H9 (cell line): ENCODE data around the gene B3GAT3. TPM values are rescaled to one million over a fixed set of nuclear protein-coding genes. Genes with fewer than 3 reads are reported as not detected.
"Not testable (repeated sequence)": the region's sequence is repeated elsewhere in the genome, so short reads cannot be mapped to it uniquely, and the experiment has no call there.

Experiments
- DNase-seq: peaks from one replicate; pipeline ENCODE4 v3.0.0-alpha.2; 2017
- H2AFZ ChIP-seq: one replicate; pipeline ENCODE4 v1.6.1; 2013; ENCODE audit warnings: mild to moderate bottlenecking, low read length, control low read depth, moderate library complexity
- H2AK5ac ChIP-seq: 2 replicates; pipeline ENCODE4 v1.6.1; 2013; ENCODE audit warnings: low read length, control low read depth, mixed read lengths; ENCODE audit not compliant: insufficient read length
- H2BK120ac ChIP-seq: one replicate; pipeline ENCODE4 v1.6.1; 2013; ENCODE audit warnings: low read depth, mild to moderate bottlenecking, low read length, control low read depth, inconsistent platforms; ENCODE audit not compliant: poor library complexity, severe bottlenecking
- H2BK12ac ChIP-seq: 2 replicates; pipeline ENCODE4 v1.6.1; 2013; ENCODE audit warnings: low read length, control low read depth, mixed read lengths, low read depth; ENCODE audit not compliant: insufficient read length
- H2BK15ac ChIP-seq: 2 replicates; pipeline ENCODE4 v1.6.1; 2013; ENCODE audit warnings: low read depth, low read length, control low read depth
- H2BK20ac ChIP-seq: one replicate; pipeline ENCODE4 v1.6.1; 2013; ENCODE audit warnings: low read depth, mild to moderate bottlenecking, low read length, control low read depth, inconsistent platforms; ENCODE audit not compliant: poor library complexity, severe bottlenecking
- H2BK5ac ChIP-seq: 2 replicates; pipeline ENCODE4 v1.6.1; 2013; ENCODE audit warnings: low read length, control low read depth, mixed read lengths; ENCODE audit not compliant: insufficient read length
- H3K14ac ChIP-seq: 2 replicates; pipeline ENCODE4 v1.6.1; 2013; ENCODE audit warnings: low read length, control low read depth; ENCODE audit not compliant: insufficient read depth
- H3K18ac ChIP-seq: 2 replicates; pipeline ENCODE4 v1.6.1; 2013; ENCODE audit warnings: low read depth, mild to moderate bottlenecking, mixed read lengths, low read length, control low read depth; ENCODE audit not compliant: insufficient read length
- H3K23ac ChIP-seq: 2 replicates; pipeline ENCODE4 v1.6.1; 2013; ENCODE audit warnings: low read length, control low read depth, mixed read lengths, low read depth; ENCODE audit not compliant: insufficient read length
- H3K23me2 ChIP-seq: 2 replicates; pipeline ENCODE4 v1.6.1; 2013; ENCODE audit warnings: low read depth, mild to moderate bottlenecking, mixed read lengths, low read length, control low read depth; ENCODE audit not compliant: insufficient read length, poor library complexity, severe bottlenecking
- H3K27ac ChIP-seq: 2 replicates; pipeline ENCODE4 v1.5.1; 2013; ENCODE audit warnings: low read length, control low read depth, mixed read lengths, low read depth; ENCODE audit not compliant: insufficient read length
- H3K27me3 ChIP-seq: 2 replicates; pipeline ENCODE4 v1.6.1; 2013; ENCODE audit warnings: low read length, control low read depth, inconsistent platforms; ENCODE audit not compliant: insufficient read depth
- H3K4ac ChIP-seq: 2 replicates; pipeline ENCODE4 v1.6.1; 2013; ENCODE audit warnings: low read depth, mild to moderate bottlenecking, control low read depth, inconsistent platforms, low read length, moderate library complexity
- H3K4me1 ChIP-seq: 2 replicates; pipeline ENCODE4 v1.6.1; 2013; ENCODE audit warnings: low read length, control low read depth, inconsistent platforms; ENCODE audit not compliant: insufficient read depth
- H3K4me2 ChIP-seq: 2 replicates; pipeline ENCODE4 v1.6.1; 2013; ENCODE audit warnings: low read length, control low read depth, mixed read lengths; ENCODE audit not compliant: insufficient read length, insufficient read depth
- H3K56ac ChIP-seq: 2 replicates; pipeline ENCODE4 v1.6.1; 2013; ENCODE audit warnings: low read depth, mild to moderate bottlenecking, mixed read lengths, low read length, control low read depth; ENCODE audit not compliant: insufficient read length
- H3K79me1 ChIP-seq: 2 replicates; pipeline ENCODE4 v1.6.1; 2013; ENCODE audit warnings: low read depth, mild to moderate bottlenecking, moderate library complexity, low read length, control low read depth, inconsistent platforms; ENCODE audit not compliant: insufficient read depth, poor library complexity, severe bottlenecking
- H3K79me2 ChIP-seq: 2 replicates; pipeline ENCODE4 v1.6.1; 2013; ENCODE audit warnings: low read length, control low read depth, inconsistent platforms; ENCODE audit not compliant: insufficient read depth
- H3K9ac ChIP-seq: 2 replicates; pipeline ENCODE4 v1.6.1; 2013; ENCODE audit warnings: low read length, control low read depth, mixed read lengths; ENCODE audit not compliant: insufficient read length; ENCODE audit errors: extremely low read depth
- H3K9me3 ChIP-seq: one replicate; pipeline ENCODE4 v1.6.1; 2013; ENCODE audit warnings: low read depth, low read length, inconsistent platforms; ENCODE audit not compliant: control insufficient read depth
- H3T11ph ChIP-seq: one replicate; pipeline ENCODE4 v1.6.1; 2013; ENCODE audit warnings: mild to moderate bottlenecking, low read length, control low read depth, inconsistent platforms
- H4K20me1 ChIP-seq: one replicate; pipeline ENCODE4 v1.6.1; 2013; ENCODE audit not compliant: control insufficient read depth, insufficient read length, insufficient read depth
- H4K5ac ChIP-seq: 2 replicates; pipeline ENCODE4 v1.6.1; 2013; ENCODE audit warnings: low read depth, mild to moderate bottlenecking, mixed read lengths, low read length, control low read depth; ENCODE audit not compliant: insufficient read length
- H4K8ac ChIP-seq: replicated peaks from 2 replicates; pipeline ENCODE4 v1.6.1; 2013; ENCODE audit warnings: low read length, control low read depth, mixed read lengths, low read depth; ENCODE audit not compliant: insufficient read length
- H4K91ac ChIP-seq: 2 replicates; pipeline ENCODE4 v1.6.1; 2013; ENCODE audit warnings: low read depth, mild to moderate bottlenecking, moderate library complexity, mixed read lengths, low read length, control low read depth; ENCODE audit not compliant: insufficient read length
- H3K27ac Mint-ChIP-seq, 3 experiments: 2 replicates in 2 of 3; 3 replicates in 1 of 3; pipeline ENCODE4 v1.8.0; 2020 to 2021; ENCODE audit warnings: mixed read lengths in 3 of 3, mild to moderate bottlenecking in 1 of 3, moderate library complexity in 1 of 3
- H3K27me3 Mint-ChIP-seq: 2 replicates; pipeline ENCODE4 v1.8.0; 2021; ENCODE audit warnings: low read depth, mild to moderate bottlenecking, moderate library complexity, mixed read lengths
- H3K36me3 Mint-ChIP-seq, 3 experiments: 2 replicates in 2 of 3; 3 replicates in 1 of 3; pipeline ENCODE4 v1.8.0; 2020 to 2021; ENCODE audit warnings: low read depth in 3 of 3, mixed read lengths in 3 of 3; ENCODE audit not compliant: insufficient read depth in 1 of 3
- H3K4me1 Mint-ChIP-seq, 2 experiments: 2 replicates each; pipeline ENCODE4 v1.8.0; 2020; ENCODE audit warnings: mixed read lengths in 2 of 2
- H3K4me3 Mint-ChIP-seq, 2 experiments: 2 replicates in 1 of 2; 3 replicates in 1 of 2; pipeline ENCODE4 v1.8.0; 2020 to 2021; ENCODE audit warnings: mild to moderate bottlenecking in 2 of 2, mixed read lengths in 2 of 2, moderate library complexity in 1 of 2
- H3K9me3 Mint-ChIP-seq, 2 experiments: 2 replicates in 1 of 2; 3 replicates in 1 of 2; pipeline ENCODE4 v1.8.0; 2020; ENCODE audit warnings: mild to moderate bottlenecking in 2 of 2, mixed read lengths in 2 of 2, moderate library complexity in 1 of 2
- WGBS: extraction: QIAGEN DNeasy Blood & Tissue Kit; methylation state at CpG from one replicate; pipeline ENCODE4 v1.1.7; 2013; ENCODE audit warnings: missing lambda C conversion rate, low lambda C conversion rate, mixed read lengths; ENCODE audit not compliant: insufficient read length; ENCODE audit errors: extremely low coverage; 5-methylcytosine and 5-hydroxymethylcytosine counted together
- total RNA-seq: library from RNA; stranded (reverse); gene quantifications from 2 replicates; pipeline ENCODE4 v1.2.1, GENCODE V29; 2021
- TF ChIP-seq, protein P1 (sequence below): fragments of 200-600 bp; sonication (generic); conservative IDR thresholded peaks from 3 replicates; pipeline ENCODE4 v1.8.0; 2021; ENCODE audit warnings: antibody characterized with exemption, mild to moderate bottlenecking

The B3GAT3 gene
- total RNA-seq, 1 experiment from 2014 or later: 30.8 TPM

DNA sequence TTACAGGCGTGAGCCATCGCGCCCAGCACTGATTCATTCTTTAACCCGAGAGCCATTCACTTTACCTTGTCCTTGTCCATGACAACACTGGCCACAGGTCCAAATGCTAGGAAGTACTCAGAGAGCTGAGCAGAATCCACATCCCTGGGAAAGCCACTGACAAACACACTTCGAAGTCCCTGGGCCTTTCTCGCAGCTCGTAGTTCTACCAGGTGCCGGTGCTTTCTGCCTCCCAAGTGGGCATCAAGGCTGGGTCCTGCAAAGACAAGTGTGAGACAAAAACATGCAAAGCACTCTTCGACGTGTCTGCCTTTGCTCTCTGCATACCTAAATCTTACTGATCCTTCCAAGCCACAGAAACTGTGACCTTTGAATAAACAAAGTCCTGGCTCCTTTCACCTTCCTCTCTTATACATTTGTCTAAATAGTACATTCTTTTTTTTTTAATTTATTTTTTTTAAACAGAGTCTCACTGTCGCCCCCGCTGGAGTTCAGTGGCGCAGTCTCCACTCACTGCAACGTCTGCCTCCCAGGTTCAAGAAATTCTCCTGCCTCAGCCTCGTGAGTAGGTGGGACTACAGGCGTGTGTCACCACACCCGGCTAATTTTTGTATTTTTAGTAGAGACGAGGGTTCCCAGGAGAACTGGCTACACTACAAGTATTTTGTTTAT is 32.7 kb downstream of the B3GAT3 start:
- no peaks in the 10 kb centered on the region for H4K20me1 ChIP-seq
- peaks cover 5% of the 10 kb centered on the region for H3K23me2 ChIP-seq
- H3K79me2 ChIP-seq: no peaks in the 10 kb centered on the region
- H3K36me3 Mint-ChIP-seq: peaks cover 6 to 46% (median 35%) of the 10 kb centered on the region in 3 experiments; a peak in 6 of 7 replicates
- no peak overlapping the region for H3K27ac Mint-ChIP-seq
- no peak overlapping the region for H3K27ac ChIP-seq
- no peak overlapping the region for H2BK120ac ChIP-seq
- peaks cover 3% of the 10 kb centered on the region for H3K79me1 ChIP-seq
- H3K4me1 Mint-ChIP-seq: peaks cover 21 to 25% of the 10 kb centered on the region in 2 experiments
- H3K9me3 Mint-ChIP-seq: no peaks in the 10 kb centered on the region
- H2BK15ac ChIP-seq: no peak overlapping the region
- no peaks in the 10 kb centered on the region for H3K27me3 ChIP-seq
- H3K14ac ChIP-seq: no peak overlapping the region
- H2BK5ac ChIP-seq: no peak overlapping the region
- no peaks in the 10 kb centered on the region for H3K9me3 ChIP-seq
- no CpG with 5 or more reads among the region's 18 CpGs for WGBS
- no peak overlapping the region for H3K56ac ChIP-seq
- H3T11ph ChIP-seq: no peak overlapping the region
- no peak overlapping the region for H3K9ac ChIP-seq
- H3K27me3 Mint-ChIP-seq: no peaks in the 10 kb centered on the region
- no peak overlapping the region for H4K8ac ChIP-seq
- DNase-seq: no peak
- H3K18ac ChIP-seq: no peak overlapping the region
- H2BK12ac ChIP-seq: no peak overlapping the region
- H4K91ac ChIP-seq: no peak overlapping the region
- no peak overlapping the region for H2AK5ac ChIP-seq
- no peak overlapping the region for H2AFZ ChIP-seq
- no peak overlapping the region for H3K4me2 ChIP-seq
- peak overlapping the region in 1 of 2 experiments; percentile 56; a peak in 1 of 5 replicates for H3K4me3 Mint-ChIP-seq
- no peak overlapping the region for H3K4ac ChIP-seq
- H2BK20ac ChIP-seq: no peak overlapping the region
- no peak overlapping the region for H3K23ac ChIP-seq
- H4K5ac ChIP-seq: no peak overlapping the region
- no peaks in the 10 kb centered on the region; the same call in 1 of the 2 replicates for H3K4me1 ChIP-seq
- TF ChIP-seq, protein P1, sequence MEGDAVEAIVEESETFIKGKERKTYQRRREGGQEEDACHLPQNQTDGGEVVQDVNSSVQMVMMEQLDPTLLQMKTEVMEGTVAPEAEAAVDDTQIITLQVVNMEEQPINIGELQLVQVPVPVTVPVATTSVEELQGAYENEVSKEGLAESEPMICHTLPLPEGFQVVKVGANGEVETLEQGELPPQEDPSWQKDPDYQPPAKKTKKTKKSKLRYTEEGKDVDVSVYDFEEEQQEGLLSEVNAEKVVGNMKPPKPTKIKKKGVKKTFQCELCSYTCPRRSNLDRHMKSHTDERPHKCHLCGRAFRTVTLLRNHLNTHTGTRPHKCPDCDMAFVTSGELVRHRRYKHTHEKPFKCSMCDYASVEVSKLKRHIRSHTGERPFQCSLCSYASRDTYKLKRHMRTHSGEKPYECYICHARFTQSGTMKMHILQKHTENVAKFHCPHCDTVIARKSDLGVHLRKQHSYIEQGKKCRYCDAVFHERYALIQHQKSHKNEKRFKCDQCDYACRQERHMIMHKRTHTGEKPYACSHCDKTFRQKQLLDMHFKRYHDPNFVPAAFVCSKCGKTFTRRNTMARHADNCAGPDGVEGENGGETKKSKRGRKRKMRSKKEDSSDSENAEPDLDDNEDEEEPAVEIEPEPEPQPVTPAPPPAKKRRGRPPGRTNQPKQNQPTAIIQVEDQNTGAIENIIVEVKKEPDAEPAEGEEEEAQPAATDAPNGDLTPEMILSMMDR: peak; percentile 67

DNA sequence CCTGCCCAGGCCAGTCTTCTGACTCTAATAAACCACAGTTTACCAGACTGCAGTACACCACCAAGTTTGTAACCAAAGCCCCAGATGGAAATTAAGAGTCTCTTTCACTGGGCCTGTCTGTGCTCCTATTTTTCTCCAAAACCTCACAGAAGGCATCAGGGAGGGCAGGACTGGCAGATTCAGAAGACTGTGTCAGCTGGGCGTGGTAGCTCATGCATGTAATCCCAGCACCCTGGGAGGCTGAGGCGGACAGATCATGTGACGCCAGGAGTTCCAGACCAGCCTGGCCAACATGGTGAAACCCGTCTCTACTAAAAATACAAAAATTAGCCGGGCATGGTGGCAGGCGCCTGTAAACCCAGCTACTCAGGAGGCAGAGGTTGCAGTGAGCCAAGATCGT is 36.4 kb downstream of the B3GAT3 start:
- not testable (repeated sequence) for H4K91ac ChIP-seq, DNase-seq, H3K79me2 ChIP-seq, H2AK5ac ChIP-seq, H4K20me1 ChIP-seq, H3K4ac ChIP-seq, H2BK5ac ChIP-seq, H3K4me3 Mint-ChIP-seq, H3K18ac ChIP-seq, H3K9me3 ChIP-seq, H3K23me2 ChIP-seq, H3K14ac ChIP-seq, H3K4me1 Mint-ChIP-seq, H4K5ac ChIP-seq, H3T11ph ChIP-seq, H3K9ac ChIP-seq, H3K79me1 ChIP-seq, H3K4me2 ChIP-seq, H3K23ac ChIP-seq, H2BK12ac ChIP-seq, H2AFZ ChIP-seq, H3K56ac ChIP-seq, H3K4me1 ChIP-seq, H3K27ac ChIP-seq, H2BK15ac ChIP-seq, H3K27ac Mint-ChIP-seq, H3K27me3 ChIP-seq, H3K9me3 Mint-ChIP-seq, H2BK120ac ChIP-seq, H2BK20ac ChIP-seq, H4K8ac ChIP-seq, H3K27me3 Mint-ChIP-seq
- peaks cover 5 to 54% (median 38%) of the 10 kb centered on the region in 3 experiments; a peak in 6 of 7 replicates for H3K36me3 Mint-ChIP-seq
- WGBS: no CpG with 5 or more reads among the region's 7 CpGs
